B cell (primary cell): ENCODE data around the gene CTNNBL1. TPM values are rescaled to one million over a fixed set of nuclear protein-coding genes. Genes with fewer than 3 reads are reported as not detected.

Experiments used
- ATAC-seq: fragments of 200-7000 bp; cut with Tn5 transposase; one replicate; pipeline ENCODE4 v1.10.0; 2021; ENCODE audit warnings: low read depth, mild to moderate bottlenecking, moderate number of reproducible peaks, moderate library complexity
- CTCF ChIA-PET: fragments of 350-600 bp; sonication (Branson Sonifier 250); formaldehyde crosslinking; loops from one replicate; lab custom pipeline; 2021; ENCODE audit warnings: antibody characterized with exemption, inconsistent platforms; lab: Charles Lee
- POLR2A ChIA-PET: fragments of 350-600 bp; sonication (Branson Sonifier 250); formaldehyde crosslinking; loops from one replicate; lab custom pipeline; 2021; ENCODE audit warnings: antibody characterized with exemption; lab: Charles Lee
- DNase-seq: peaks from one replicate; pipeline ENCODE4 v3.0.0; 2013
- H2AFZ ChIP-seq: 2 replicates; pipeline ENCODE4 v1.6.1; 2012; ENCODE audit warnings: mild to moderate bottlenecking, low read depth, low read length; ENCODE audit not compliant: insufficient read depth, poor library complexity, severe bottlenecking
- H3K27ac ChIP-seq, 2 donors: 1 replicate in 1 of 2; 2 replicates in 1 of 2; pipeline ENCODE4 v1.5.1; 2012 to 2013; ENCODE audit warnings: low read length in 2 of 2, mild to moderate bottlenecking in 2 of 2, moderate library complexity in 1 of 2
- H3K27me3 ChIP-seq, 4 experiments: fragments of 200-600 bp in 1 of 4; sonication (generic) in 1 of 4; replicated peaks in 1 of 4; 1 replicate in 2 of 4; 2 replicates in 2 of 4; pipeline versions ENCODE4 v1.6.1 to v1.7.0; 2013 to 2016; ENCODE audit warnings: low read length in 3 of 4, mild to moderate bottlenecking in 2 of 4, mixed read lengths in 1 of 4, moderate library complexity in 1 of 4; ENCODE audit not compliant: insufficient read depth in 4 of 4, control insufficient read depth in 3 of 4; ENCODE audit errors: control extremely low read depth in 1 of 4
- H3K36me3 ChIP-seq, 2 experiments: replicated peaks in 1 of 2; 1 replicate in 1 of 2; 2 replicates in 1 of 2; pipeline versions ENCODE4 v1.6.1 to v1.7.1; 2013; ENCODE audit warnings: low read length in 1 of 2; ENCODE audit not compliant: insufficient read depth in 2 of 2, control insufficient read depth in 1 of 2; ENCODE audit errors: control extremely low read depth in 1 of 2, extremely low read depth in 1 of 2
- H3K4me1 ChIP-seq, 2 donors: fragments of 200-600 bp in 1 of 2; sonication (generic) in 1 of 2; 1 replicate in 1 of 2; 2 replicates in 1 of 2; pipeline versions ENCODE4 v1.5.1 to v1.6.1; 2013 to 2017; ENCODE audit warnings: low read length in 2 of 2; ENCODE audit not compliant: control insufficient read depth in 2 of 2, insufficient read depth in 2 of 2
- H3K4me2 ChIP-seq: replicated peaks from 2 replicates; pipeline ENCODE3; 2012; ENCODE audit warnings: mild to moderate bottlenecking, low read depth, low read length; ENCODE audit not compliant: poor library complexity, severe bottlenecking
- H3K4me3 ChIP-seq, 5 experiments: fragments of 200-600 bp in 1 of 5; sonication (generic) in 1 of 5; 1 replicate in 3 of 5; 2 replicates in 2 of 5; pipeline versions ENCODE4 v1.5.1 to v1.7.0; 2011 to 2016; ENCODE audit warnings: low read length in 4 of 5, mild to moderate bottlenecking in 4 of 5, low read depth in 2 of 5, control low read depth in 1 of 5, moderate library complexity in 1 of 5; ENCODE audit not compliant: insufficient read depth in 1 of 5; ENCODE audit errors: control extremely low read depth in 1 of 5, extremely low read depth in 1 of 5
- H3K79me2 ChIP-seq: fragments of 200-600 bp; sonication (generic); one replicate; pipeline ENCODE4 v1.6.0; 2016; ENCODE audit warnings: low read length; ENCODE audit not compliant: control insufficient read depth, insufficient read depth
- H3K9ac ChIP-seq: fragments of 200-600 bp; sonication (generic); 2 replicates; pipeline ENCODE4 v1.6.1; 2017; ENCODE audit warnings: mild to moderate bottlenecking, low read length, moderate library complexity
- H3K9me3 ChIP-seq, 3 donors: one replicate each; pipeline versions ENCODE4 v1.6.1 to v1.7.1; 2013; ENCODE audit warnings: low read length in 2 of 3; ENCODE audit not compliant: control insufficient read depth in 2 of 3, insufficient read depth in 1 of 3; ENCODE audit errors: control extremely low read depth in 1 of 3
- H4K20me1 ChIP-seq: 2 replicates; pipeline ENCODE4 v1.6.0; 2012; ENCODE audit warnings: mild to moderate bottlenecking, low read length; ENCODE audit not compliant: insufficient read depth, control insufficient read depth, poor library complexity, severe bottlenecking
- H3K27ac Mint-ChIP-seq: one replicate; pipeline ENCODE4 v1.8.0; 2021; ENCODE audit warnings: mixed read lengths
- H3K27me3 Mint-ChIP-seq: one replicate; pipeline ENCODE4 v1.8.0; 2021; ENCODE audit warnings: mixed read lengths
- H3K4me1 Mint-ChIP-seq: one replicate; pipeline ENCODE4 v1.8.0; 2021; ENCODE audit warnings: mixed read lengths
- H3K4me3 Mint-ChIP-seq: one replicate; pipeline ENCODE4 v1.8.0; 2021; ENCODE audit warnings: mixed read lengths
- H3K9me3 Mint-ChIP-seq: one replicate; pipeline ENCODE4 v1.8.0; 2022; ENCODE audit warnings: mixed read lengths; ENCODE audit not compliant: insufficient read depth
- CTCF ChIP-seq: fragments of 200-600 bp; IDR thresholded peaks from one replicate; pipeline ENCODE4 v1.8.0; 2022; ENCODE audit warnings: antibody characterized with exemption, mild to moderate bottlenecking
- EZH2 ChIP-seq: IDR thresholded peaks from 2 replicates; pipeline ENCODE4 v1.6.1; 2012; ENCODE audit warnings: borderline replicate concordance, low read depth, mild to moderate bottlenecking, moderate library complexity, low read length; ENCODE audit not compliant: insufficient read depth, poor library complexity, severe bottlenecking
- WGBS: methylation state at CpG from one replicate; pipeline ENCODE4 v1.1.5; 2013; ENCODE audit warnings: missing lambda C conversion rate; ENCODE audit not compliant: insufficient coverage; 5-methylcytosine and 5-hydroxymethylcytosine counted together
- intact Hi-C: fragments of 100-400 bp; cut with micrococcal nuclease; formaldehyde crosslinking; loops from one replicate; pipeline ENCODE4 v1.10.0; 2022
- polyA plus RNA-seq: library from polyadenylated mRNA; depleted of rRNA; stranded (reverse); fragments of >200 nt; gene quantifications from 2 replicates; pipeline ENCODE4 v1.2.3, GENCODE V29; 2012
- total RNA-seq, 2 donors: library from RNA; stranded (reverse); fragments of 120-200 nt in 1 of 2; gene quantifications; 1 replicate in 1 of 2; 2 replicates in 1 of 2; pipeline versions ENCODE4 v1.2.3 to v1.2.4, GENCODE V29; 2013 to 2022

CTNNBL1 gene
- total and polyA plus RNA-seq, 2 donors (not counting 1 experiment from before 2014, with no cell fraction given): 25.3 to 64.7 TPM

- no peak overlapping the region for H3K27ac ChIP-seq
- no peak overlapping the region for H3K9ac ChIP-seq
- H3K9me3 ChIP-seq: no peaks in the 10 kb centered on the region
- peaks cover 14% of the 10 kb centered on the region for H3K79me2 ChIP-seq
- Mint-ChIP-seq H3K9me3 (no peaks in the 10 kb centered on the region), H3K4me1 (peaks cover 24% of the 10 kb centered on the region), H3K4me3 (no peak overlapping the region), H3K27me3 (no peaks in the 10 kb centered on the region), H3K27ac (no peak overlapping the region)
- H3K4me1 ChIP-seq: peaks cover 4 to 8% of the 10 kb centered on the region in 2 donors
- DNase-seq (no peak), ATAC-seq (no peak)
- no peak overlapping the region for H2AFZ ChIP-seq
- H3K4me3 ChIP-seq: no peak overlapping the region
- H3K4me2 ChIP-seq: no peak overlapping the region
- H4K20me1 ChIP-seq: no peaks in the 10 kb centered on the region
- ChIA-PET CTCF (interaction anchor here (0.9 to 1.6 kb wide), 6 partner anchors 15 to 463 kb away, joined by 3 to 5 read pairs (median 4); no protein-coding TSS in a partner anchor), POLR2A (no interaction called here)
- WGBS: 72% methylated on average over 5 of the region's 5 CpGs
- H3K27me3 ChIP-seq: no peaks in the 10 kb centered on the region
- intact Hi-C loops: loop anchor here (5.0 to 10.0 kb wide), 2 partner anchors 46 to 234 kb away; no protein-coding TSS in a partner anchor
- TF ChIP-seq CTCF (no peak), EZH2 (no peak)
- H3K36me3 ChIP-seq: peaks cover 3 to 16% of the 10 kb centered on the region in 2 experiments
Measured at GRCh38 chr20:37758332-37758731, 64.5 kb downstream of the CTNNBL1 start.

- no peak overlapping the region for H3K9ac ChIP-seq
- no peaks in the 10 kb centered on the region for H3K27me3 Mint-ChIP-seq
- peaks cover 3 to 23% of the 10 kb centered on the region in 2 experiments for H3K36me3 ChIP-seq
- H3K27ac Mint-ChIP-seq: no peak overlapping the region
- no peaks in the 10 kb centered on the region for H3K9me3 Mint-ChIP-seq
- H3K4me1 Mint-ChIP-seq: peaks cover 24% of the 10 kb centered on the region
- ChIA-PET CTCF (interaction anchor here (1.6 kb wide), 2 partner anchors 35 to 194 kb away, joined by 5 read pairs; no protein-coding TSS in a partner anchor), POLR2A (no interaction called here)
- no peak overlapping the region for H3K27ac ChIP-seq
- H3K79me2 ChIP-seq: peaks cover 14% of the 10 kb centered on the region
- no peaks in the 10 kb centered on the region for H4K20me1 ChIP-seq
- no peak for DNase-seq
- peaks cover 4 to 8% of the 10 kb centered on the region in 2 donors for H3K4me1 ChIP-seq
- 100% methylated on average over 6 of the region's 6 CpGs for WGBS
- no peak for ATAC-seq
- H3K27me3 ChIP-seq: no peaks in the 10 kb centered on the region
- H3K4me2 ChIP-seq: no peak overlapping the region
- no peak overlapping the region for H3K4me3 ChIP-seq
- no peak overlapping the region for H2AFZ ChIP-seq
- intact Hi-C loops: loop anchor here (5.0 to 10.0 kb wide), 2 partner anchors 46 to 233 kb away; no protein-coding TSS in a partner anchor
- no peak overlapping the region for H3K4me3 Mint-ChIP-seq
- H3K9me3 ChIP-seq: no peaks in the 10 kb centered on the region
- no peak for TF ChIP-seq CTCF
- no peak for TF ChIP-seq EZH2
Measured at GRCh38 chr20:37759052-37759553, 65.3 kb downstream of the CTNNBL1 start.
